Stimulated activated CD8-positive, alpha-beta memory T cell treated with anti-CD3 and anti-CD28 coated beads, Interleukin-7, amount 100 ng/mL, for 48 hours (primary cell): ENCODE data around the gene RTN4R.
A peak's percentile ranks its signal among the peaks of the same experiment; 100 is the strongest.
"Not testable (repeated sequence)": the region's sequence is repeated elsewhere in the genome, so short reads cannot be mapped to it uniquely, and the experiment has no call there.

Experiments
- DNase-seq, 2 donors: peaks; one replicate each; pipeline ENCODE4 v3.0.0-alpha.2; 2020; ENCODE audit warnings: low read depth in 1 of 2; ENCODE audit errors: extremely low read depth in 1 of 2

RTN4R gene

DNA sequence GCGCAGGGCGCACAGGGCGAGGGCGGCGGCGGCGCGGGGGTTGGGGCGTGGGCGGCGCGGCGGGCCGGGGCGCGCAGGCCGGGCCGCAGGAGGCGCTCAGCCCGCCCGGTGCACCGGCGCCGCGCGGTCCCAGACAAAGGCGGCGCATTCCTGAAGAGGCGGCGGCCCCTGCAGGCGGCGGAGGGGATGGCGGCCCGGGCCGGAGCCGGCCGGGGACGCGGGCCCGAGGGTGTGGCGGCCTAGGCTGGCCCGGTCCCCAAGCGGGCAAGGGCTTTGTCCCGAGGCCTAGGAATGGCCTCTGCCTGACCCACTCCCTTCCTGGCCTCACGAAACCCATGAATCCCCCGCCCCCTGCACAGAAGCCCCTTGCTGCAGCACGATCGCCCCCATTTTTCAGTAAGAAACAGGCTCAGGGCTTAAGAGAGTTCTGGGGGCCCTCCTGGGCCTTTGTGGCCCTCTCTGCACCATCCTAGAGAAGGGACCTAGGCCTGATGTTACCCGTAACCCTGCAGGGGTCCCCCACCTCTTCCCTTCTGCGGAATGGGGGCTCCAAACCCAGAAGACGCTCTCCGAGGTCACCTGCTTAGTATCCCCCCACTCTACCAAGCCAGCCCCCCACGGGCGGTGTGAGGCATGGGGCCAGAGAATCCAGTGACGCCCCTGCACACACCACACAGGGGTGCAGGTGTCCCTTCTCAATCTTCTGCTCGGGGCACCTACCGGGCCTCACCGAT lies at the start of gene RTN4R:
Gene RTN4R (minus strand): TSS at position 40 of the 734 bp plus-strand sequence. CDS start 226 bp downstream, outside the sequence.
- peak in 1 of 2 donors; percentile 11 for DNase-seq

DNA sequence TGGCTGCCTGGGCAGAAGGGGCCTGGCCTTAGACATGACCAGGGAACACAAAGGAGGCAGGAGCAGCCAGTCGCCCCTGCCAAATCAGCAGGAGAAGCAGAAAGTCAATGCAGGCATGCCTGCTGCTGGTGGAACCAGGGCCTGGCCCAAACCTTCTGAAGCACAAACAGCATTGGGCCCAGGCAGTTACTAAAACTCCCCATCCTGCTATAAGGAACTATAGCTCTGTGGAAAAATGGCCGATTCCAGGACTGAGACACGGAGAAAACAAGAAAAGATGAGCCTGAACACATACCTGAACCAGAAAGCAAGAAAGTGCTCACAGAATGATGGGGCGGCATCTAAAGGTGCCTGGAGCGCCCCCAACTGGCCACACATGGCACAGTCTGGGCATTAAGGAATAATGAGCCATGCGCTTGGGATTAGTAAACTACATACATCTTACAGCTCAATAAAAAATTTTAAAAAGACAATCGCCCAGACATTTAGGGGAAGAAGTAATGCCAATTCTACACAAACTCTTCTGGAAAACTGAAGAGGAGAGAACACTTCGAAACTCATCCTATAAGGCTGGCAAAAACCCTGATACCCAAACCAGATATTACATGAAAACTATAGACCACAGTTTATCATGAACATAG lies 49.4 kb upstream of the RTN4R start:
- DNase-seq = peak in 1 of 2 donors; percentile 21

DNA sequence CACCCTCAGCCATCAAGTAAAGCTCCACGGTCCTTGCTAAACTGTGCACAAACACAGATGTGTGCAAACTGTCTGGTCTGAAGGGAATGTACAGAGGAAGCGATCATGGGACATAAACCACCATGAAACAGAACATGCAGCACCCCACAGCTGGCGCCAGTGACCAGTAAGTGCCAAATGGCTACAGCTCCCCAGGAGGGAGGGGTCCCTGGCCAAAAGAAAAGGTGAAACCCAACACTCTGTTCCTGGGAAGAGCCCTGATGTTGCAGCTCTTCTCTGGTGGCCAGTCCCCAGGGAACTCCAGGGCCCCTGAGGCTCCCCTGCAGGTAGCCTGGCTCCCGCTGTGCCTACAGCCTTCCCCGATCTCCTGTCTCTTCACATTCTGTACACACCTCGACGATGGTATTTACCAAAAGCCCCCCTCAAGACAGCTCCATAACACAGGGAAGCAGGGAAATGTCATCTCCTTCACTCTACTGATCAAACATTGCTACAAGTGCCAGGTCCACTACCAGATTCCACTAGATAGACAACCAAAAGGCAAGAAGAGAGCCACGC lies 48.8 kb upstream of the RTN4R start:
- DNase-seq = no peak

DNA sequence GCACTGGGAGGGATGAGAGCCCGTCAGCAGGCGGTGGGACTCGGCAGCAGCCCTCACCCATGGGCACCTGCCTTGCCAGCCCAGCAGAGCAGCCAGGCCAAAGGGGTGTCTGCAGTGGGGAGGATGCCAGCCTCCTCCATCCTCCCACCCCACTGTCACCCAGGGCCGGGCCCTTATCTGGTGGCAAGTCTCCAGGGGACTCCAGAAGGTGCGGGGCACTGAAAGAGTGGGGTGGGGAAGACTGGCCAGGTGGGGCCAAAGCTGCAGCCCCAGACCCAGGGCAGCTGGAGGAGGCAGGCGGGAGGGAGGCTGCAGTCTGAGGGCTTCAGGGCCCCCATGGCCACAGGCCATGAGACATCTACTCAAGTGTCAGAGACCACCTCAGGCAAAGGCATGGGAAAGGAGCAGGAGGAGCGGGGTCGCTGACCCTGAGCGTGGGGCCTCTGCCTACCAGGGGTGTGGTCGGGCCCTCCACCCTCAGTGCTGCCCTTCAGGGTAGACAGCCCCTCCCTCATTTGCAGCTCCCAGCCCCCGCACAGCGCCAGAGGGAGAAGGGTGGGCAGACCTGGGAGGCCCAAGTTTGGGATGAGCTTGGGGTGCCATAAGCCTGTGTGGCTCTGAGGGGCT lies 48.2 kb upstream of the RTN4R start:
- DNase-seq = no peak

DNA sequence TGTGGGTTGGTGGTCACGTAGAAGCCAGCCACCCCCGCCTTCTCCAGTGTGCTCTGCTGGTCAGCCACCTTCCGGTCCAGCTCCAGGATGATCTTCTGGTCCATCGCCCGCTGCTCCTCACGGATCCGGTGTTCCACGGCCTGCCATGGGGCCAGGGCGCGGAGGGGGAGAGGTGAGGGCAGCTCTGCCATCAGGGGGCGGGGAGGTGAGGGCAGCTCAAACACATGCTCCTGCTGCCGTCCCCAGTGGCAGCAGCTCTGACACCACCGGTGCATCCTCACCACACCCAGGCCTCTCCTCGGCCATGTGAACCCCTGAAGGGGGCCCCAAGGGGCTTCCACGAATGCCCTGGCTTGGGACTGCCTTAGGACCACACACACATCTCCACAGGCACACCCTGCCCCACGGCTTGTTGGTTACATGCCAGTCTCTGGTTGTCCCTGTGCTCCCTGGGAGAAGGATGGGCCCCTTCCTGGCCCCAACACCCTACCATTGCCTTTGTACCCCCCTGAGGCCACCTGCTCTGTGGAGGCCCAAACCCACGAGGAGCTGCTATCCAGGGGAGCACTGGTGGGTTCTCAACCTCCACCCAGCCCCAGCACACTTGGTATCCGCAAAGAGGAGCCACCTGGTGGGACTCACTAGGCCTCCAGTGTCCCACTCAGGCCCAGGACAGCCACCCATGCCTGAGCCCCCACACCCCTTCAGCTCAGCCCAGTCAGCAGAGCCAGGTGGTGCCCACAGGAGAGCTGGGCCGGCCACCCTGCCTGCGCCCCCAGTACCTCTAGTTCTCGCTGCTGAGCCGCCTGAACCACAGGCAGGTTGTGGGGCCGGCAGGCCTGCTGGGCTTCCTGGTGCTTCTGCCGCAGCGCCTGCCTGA lies 47.5 kb upstream of the RTN4R start:
- DNase-seq = no peak

DNA sequence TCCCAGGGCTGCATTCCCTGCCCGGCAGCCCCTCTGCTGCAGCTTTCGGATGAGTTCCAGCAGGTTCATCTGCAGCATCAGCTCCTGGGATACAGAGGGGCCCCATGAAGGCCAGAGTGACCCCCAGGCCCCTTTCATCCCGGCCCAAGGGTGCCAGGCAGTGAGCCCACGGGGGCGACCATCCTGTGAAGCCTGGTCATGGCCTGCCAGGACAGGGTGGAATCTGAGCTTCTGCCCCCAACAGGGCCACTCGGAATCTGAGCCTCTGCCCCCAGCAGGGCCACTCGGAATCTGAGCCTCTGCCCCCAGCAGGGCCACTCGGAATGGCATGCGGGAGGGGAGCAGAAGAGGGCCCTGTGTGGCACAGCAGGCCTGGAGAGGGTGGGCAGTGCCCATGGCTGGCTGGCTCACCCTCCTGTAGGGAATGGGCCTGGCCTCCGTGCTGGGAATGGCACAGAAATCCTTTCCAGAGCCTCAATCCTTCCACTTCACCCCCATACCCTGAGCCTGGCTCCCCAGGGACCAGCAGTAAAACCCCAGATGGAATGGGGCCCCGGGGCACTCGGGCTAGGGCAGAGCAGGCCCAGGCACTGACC lies 46.7 kb upstream of the RTN4R start:
- DNase-seq = not testable (repeated sequence)

DNA sequence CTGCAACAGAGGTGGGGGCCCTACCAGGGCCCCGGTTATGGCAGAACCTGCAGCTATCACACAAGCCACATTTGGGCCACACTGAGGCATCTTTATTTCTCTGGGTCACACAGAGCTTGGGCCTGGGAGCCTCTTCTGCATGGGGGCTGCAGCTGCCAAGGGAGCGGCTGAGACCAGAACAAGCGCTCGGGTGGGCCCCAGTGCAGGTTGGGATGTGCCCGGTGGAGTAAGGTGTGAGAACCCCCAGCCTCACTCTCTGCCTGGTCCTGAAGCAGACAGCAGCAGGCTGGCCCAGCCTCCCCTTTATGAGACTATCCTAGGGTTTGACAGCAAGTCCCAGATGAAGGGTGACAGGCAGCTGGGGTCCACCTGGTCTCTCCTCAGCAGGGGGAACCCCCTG lies 46.1 kb upstream of the RTN4R start:
- DNase-seq = not testable (repeated sequence)

DNA sequence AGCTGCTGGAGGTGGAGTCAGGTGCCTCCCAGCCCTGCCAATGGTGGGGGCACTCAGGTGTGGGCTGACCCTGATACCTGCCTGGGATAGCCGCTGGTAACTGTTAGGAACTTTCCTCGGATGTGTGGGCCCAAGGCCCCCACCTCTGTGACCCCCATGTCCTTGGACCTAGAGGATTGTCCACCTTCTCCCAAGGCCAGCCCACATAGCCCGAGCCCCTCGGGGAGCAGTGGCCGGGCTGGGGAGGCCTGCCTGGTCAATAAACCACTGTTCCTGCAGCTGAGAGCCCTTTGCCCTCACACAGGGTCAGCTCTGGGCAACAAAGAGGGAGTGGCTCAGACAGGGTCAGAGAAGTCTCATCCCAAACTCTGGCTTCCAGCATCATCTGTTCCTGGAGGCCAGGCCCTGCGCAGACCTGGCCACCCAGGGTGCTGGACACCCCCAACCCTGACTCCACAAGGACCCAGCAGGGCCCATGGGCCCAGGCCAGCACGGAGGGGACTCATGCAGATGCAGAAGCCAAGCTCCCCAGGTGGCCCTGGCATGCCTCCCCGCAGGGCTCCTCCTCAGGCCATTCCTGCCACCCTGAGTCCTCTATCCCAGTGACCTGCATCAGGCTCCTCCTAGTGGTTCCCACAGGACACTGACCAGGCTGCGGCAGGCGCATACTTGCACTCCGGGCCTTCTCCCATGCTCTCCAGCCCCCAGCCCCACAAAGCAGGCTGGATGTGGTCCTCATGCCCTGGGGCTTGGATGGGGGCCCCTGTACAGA lies 45.4 kb upstream of the RTN4R start:
- DNase-seq = not testable (repeated sequence)

DNA sequence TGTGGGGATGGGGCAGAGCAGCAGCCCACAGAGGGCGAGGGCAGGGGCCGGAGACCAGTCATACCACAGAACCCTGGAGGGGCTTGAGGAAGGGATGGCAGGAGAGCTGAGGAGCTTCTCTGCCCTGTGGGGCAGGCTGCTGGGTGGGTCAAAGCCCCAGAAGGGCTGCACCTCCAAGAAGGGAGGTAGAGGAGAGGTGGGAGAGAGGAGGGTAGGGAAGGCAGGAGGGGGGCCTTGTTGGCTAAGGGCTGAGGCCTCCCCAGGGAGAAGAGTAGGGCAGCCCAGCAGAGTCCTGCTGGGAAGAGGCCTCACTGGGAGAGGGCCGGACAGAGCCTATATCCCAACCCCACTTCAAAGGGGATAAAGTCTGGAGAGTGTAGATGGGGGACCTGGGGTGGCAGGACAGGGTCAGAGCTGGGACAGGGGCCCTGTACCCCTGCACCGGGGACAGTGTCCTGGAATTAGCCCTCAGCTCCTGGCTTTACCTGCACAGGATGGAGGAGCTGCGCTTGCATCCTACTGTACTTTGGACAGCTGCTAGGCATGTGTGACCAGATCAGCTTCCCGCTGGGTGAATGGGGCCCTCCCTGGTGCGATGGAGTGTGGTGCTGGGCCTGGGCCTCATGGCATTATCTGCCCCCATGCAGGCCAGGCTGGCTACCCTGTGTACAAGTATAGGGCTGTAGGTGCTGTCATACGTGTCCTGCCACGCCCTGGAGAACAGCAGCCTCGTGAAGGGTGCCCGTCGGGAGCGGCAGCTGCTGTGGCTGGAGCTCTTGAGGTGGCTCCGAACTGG lies 44.5 kb upstream of the RTN4R start:
- no peak for DNase-seq

DNA sequence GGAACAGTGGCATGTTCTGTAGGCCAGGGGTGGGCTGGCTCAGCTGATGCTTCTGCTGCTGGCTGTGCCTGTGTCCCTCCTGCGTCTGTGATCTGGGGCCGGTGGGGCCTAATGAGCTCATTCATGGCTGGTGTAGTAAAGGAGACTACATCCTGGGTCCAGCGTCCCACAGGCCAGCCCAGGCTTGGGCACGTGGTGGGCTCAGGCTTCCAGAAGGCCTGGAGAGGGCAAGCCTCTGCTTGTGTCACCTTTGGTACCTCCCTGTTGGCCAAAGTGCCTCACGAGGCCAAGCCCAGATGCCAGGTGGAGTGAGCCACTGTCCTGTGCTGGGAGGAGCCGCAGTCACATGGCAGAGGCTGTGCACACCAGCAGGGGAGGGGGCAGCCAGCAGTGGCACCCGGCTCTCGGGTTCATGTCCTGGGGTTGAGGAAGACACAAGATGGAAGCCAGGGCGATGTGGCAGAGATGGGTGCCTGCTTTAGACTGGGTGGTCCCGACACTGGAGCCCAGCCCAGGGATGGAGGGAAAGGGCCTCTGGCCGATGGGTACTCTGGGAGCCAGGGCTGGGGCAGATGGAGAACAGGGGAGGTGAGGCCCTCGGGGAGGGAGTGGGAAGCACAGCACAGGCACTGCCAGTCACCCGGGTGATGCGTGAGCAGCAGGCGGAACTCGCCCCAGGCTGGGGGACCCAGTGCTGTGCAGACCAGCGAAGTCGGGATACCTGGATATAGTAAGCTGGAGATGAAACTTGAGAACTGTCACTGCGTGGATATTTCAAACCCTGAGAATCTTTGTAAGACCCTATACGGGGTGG lies 43.3 kb upstream of the RTN4R start:
- not testable (repeated sequence) for DNase-seq

DNA sequence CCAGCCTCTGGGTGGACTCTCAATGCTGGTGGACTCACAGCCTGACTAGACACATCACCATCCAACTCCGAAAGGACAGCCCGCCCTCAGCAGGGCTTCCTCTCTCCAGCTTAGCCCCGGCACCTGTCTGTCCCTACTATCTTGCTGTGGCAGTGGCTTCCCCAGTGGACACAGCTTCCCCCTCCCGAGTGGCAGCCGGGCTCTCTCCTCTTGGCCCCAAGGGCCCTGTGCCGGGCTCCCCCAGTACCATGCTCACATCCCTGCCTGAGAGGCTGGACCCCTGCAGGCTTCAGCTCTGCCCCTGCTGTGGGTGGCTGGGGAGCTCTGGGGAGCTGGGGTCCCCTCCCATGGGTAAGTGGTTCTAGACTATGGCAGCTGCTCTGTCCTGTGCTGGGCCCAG lies 42.7 kb upstream of the RTN4R start:
- DNase-seq = not testable (repeated sequence)

DNA sequence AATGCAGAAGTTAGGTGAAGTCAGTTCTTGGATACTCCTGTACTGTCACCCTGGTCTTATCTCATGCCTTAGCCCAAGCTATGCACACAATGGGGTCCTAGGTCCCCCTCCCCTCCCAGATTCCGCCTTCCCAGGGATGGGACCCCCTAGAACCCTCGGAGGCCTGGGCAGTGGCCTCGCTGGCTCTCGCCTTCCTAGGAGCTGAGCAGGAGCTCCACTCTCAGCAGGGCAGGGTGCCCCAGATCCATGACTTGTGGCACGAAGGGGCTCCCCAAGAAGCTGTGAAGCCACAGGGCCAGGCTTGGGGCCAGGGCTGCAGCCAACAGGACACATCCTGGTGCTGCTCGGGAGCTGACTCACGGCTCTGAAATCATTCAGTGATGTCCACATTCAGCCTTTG lies 42.1 kb upstream of the RTN4R start:
- not testable (repeated sequence) for DNase-seq

DNA sequence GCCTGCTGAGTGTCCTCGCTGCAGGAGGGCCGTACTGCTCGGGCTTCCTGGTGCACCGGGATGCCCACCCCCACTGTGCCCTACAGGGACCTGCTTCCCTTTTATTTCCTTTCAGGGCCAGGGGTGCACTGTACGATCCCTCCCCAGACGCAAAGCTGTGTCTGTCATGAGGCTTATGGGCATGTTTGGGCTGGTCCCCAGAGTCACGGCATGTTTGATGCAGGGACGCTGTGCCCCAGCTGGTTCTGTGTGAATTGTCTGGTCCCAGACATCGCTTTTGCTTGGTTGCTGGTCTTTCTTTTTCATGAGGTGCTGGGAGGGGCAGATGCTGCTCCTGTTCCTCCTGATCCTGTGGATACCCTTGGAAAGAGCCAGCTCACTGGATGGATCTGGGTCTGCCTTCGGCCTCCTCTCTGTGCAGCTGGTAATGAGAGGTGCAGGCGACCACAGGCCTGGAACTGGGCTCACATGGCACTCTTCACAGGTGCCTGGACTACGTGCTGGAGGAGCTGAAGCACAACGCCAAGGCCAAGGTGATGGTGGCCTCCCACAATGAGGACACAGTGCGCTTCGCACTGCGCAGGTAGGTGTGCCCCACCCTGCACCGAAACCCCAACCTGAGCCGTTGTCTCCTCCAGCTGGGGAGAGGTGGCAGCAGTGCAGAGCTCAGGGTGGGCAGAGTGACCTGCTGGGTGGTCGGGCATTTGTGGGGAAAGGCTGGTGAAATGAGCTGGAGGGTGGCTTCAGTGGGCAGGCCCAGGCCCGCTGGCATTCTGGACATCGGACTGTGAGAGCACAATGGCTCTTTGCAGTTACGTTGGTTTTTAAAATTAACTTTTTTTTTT lies 40.9 kb upstream of the RTN4R start:
- not testable (repeated sequence) for DNase-seq

DNA sequence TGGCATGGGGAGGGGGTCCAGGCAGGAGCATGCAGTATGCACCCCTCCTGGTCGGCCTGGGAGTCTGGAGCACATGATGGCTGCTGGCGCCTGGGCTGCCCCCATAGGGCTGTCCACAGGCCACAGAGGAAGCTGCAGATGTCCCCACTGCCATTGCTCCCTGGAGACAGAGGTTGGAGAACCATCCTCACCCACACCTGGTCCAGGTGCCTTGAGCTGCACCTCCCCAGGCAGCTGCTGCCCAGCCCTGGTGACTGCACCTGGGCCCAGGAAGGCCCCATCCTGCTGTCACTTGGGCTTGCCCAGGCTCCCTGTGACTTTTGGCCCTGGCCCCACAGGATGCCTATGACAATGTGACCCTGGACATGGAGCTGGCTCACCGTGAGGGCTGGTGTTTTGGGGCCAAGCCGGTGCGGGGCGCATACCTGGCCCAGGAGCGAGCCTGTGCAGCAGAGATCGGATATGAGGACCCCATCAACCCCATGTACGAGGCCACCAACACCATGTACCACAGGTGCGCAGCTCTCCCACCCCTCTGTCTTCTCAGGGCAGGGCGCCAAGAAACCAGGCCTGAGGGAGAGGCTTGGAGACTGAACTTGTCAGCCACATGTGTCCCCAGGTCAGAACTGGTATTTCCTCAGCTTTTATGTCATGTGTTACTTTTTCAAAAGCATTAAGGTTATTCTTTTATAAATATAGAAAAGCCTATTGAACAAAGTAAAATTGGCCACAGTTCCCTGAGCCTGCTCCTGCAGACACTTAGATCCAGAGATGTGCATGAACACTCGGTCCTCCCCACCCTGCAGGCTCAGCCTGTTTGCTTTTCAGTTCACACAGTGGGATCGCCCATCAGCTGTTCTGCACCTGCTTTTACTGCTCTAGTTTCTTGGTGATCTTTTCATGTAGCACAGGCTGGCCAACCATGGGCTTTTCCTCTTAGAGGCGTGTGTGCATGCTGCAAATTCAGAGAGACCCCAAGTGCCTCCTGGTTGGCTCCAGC lies 39.6 kb upstream of the RTN4R start:
- not testable (repeated sequence) for DNase-seq

DNA sequence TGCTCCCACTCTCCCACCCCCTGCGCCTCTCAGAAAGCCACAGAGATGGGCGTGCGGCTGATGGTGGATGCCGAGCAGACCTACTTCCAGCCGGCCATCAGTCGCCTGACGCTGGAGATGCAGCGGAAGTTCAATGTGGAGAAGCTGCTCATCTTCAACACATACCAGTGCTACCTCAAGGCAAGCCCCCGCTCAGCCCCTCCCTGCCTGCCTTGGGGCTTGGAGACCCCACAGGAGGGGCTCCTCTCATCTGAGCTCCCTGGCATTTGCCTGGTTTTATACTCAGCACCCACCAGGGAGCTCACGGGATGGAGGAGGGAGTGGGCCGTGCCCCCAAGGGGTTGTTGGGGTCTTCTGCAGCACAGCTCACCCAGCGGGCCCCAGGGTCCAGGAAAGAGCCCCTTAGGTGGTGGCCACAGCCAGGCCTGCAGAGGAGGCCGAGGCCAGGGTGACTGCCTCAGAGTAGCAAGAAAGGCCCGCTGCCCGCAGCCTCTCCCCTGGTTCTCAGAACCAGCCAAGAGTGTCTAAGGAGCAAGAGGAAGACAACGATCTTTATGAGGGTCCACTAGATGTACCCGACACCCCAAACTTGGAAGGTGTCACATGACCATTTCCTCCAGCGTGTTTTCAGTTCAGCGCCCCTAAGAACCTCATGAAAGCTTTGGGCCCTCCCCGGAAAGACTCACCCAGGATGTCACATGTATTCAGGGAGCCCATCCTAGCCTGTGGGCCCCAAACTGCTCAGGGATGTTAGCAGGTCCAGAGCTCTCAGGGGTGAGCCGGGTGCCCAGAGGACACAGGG lies 38.7 kb upstream of the RTN4R start:
- not testable (repeated sequence) for DNase-seq
